Ishikawa (cell line): ENCODE measurements around the gene RPL27.

Source experiments
- CEBPB ChIP-seq: IDR thresholded peaks from 2 replicates; pipeline ENCODE4 v1.6.1; 2012
- EP300 ChIP-seq: IDR thresholded peaks from 2 replicates; pipeline ENCODE4 v1.6.1; 2012; ENCODE audit warnings: borderline replicate concordance
- FOXM1 ChIP-seq: IDR thresholded peaks from 2 replicates; pipeline ENCODE4 v1.6.1; 2012; ENCODE audit warnings: low read depth, borderline replicate concordance
- NFIC ChIP-seq: IDR thresholded peaks from 2 replicates; pipeline ENCODE4 v1.6.1; 2012
- TAF1 ChIP-seq: IDR thresholded peaks from 2 replicates; pipeline ENCODE4 v1.6.1; 2012; ENCODE audit warnings: low read depth, mild to moderate bottlenecking
- TCF12 ChIP-seq: IDR thresholded peaks from 2 replicates; pipeline ENCODE4 v1.6.1; 2012; ENCODE audit warnings: low read depth
- TEAD4 ChIP-seq: IDR thresholded peaks from 2 replicates; pipeline ENCODE4 v1.6.1; 2012
- TF ChIP-seq, protein P1 (sequence below): IDR thresholded peaks from 2 replicates; pipeline ENCODE4 v1.6.1; 2012

DNA sequence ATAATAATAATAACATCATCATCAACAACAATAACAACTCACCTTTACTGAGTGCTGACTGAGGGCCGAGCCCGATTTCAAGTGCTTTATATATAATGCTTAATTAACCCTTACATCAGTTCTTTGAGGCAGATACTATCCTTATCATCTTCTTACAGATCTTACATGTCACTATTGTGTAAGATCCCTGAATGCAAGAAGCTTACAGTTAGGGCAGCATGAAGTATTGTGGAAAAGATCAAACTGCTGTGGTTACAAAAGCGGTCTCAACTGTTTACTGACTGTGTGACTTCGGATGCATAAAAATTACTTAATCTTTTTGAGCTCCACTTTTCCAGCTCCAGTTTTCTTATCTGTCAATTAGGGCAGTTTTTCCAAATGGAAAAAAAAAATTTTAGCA lies 20.7 kb downstream of the RPL27 start:
- TF ChIP-seq TAF1: no peak
- no peak for TF ChIP-seq CEBPB
- TF ChIP-seq, protein P1, sequence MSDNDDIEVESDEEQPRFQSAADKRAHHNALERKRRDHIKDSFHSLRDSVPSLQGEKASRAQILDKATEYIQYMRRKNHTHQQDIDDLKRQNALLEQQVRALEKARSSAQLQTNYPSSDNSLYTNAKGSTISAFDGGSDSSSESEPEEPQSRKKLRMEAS: no peak
- TF ChIP-seq NFIC: no peak
- TF ChIP-seq TCF12: no peak
- no peak for TF ChIP-seq FOXM1
- TF ChIP-seq EP300: no peak
- no peak for TF ChIP-seq TEAD4
